Measurements from ENCODE around the gene AGBL5.
A peak's percentile ranks its signal among the peaks of the same experiment; 100 is the strongest.
"Not testable (repeated sequence)": the region's sequence is repeated elsewhere in the genome, so short reads cannot be mapped to it uniquely, and the experiment has no call there.

The AGBL5 gene

DNA sequence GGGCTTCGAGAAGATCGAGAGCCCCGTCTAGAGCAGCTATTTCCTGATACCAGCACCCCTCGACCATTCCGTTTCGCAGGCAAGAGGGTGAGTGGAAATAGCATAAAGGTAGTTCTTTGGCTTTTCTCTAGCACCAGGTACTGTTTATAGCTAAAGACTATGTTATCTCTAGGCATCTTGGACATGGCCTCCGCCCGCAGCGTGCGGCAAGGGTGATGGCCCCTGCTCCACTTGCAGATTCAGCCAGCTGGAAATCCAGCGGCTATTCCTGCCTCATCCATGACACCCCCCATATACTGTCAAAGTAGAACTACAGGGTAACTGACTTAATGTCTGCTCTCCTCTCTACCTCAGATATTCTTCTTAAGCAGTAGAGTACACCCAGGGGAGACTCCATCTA, 3.3 kb downstream of the AGBL5 start:
- no peak for DNase-seq

DNA sequence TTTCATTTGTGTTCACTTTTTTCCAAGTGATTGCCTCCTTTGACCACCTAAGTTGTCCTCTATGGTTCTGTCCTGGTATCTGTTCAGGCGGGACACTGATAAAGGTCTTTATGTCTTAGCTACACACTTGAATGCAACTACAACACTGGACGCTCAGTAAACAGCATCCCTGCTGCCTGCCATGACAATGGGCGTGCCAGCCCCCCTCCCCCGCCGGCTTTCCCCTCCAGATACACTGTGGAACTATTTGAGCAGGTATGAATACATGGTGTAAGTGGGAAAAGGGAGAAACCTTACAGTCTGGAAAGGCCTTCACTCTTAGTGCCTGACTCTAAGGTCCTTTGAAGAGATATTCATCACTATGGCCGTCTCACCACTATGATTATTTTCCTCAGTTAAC, 5.7 kb downstream of the AGBL5 start:
- no peak for DNase-seq

DNA sequence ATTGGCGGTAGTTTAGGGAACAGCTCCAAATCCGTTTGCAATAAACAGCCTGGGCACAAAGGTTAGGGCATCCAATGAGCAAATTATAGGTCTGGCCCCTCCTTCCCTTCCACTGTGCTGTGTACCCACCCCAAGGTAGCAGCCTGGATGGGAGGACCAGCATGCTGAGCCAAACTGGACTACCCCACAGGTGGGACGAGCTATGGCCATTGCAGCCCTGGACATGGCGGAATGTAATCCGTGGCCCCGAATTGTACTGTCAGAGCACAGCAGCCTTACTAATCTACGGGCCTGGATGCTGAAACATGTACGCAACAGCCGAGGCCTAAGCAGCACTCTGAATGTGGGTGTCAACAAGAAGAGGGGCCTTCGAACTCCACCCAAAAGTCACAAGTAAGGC, 6.7 kb downstream of the AGBL5 start:
- no peak for DNase-seq

DNA sequence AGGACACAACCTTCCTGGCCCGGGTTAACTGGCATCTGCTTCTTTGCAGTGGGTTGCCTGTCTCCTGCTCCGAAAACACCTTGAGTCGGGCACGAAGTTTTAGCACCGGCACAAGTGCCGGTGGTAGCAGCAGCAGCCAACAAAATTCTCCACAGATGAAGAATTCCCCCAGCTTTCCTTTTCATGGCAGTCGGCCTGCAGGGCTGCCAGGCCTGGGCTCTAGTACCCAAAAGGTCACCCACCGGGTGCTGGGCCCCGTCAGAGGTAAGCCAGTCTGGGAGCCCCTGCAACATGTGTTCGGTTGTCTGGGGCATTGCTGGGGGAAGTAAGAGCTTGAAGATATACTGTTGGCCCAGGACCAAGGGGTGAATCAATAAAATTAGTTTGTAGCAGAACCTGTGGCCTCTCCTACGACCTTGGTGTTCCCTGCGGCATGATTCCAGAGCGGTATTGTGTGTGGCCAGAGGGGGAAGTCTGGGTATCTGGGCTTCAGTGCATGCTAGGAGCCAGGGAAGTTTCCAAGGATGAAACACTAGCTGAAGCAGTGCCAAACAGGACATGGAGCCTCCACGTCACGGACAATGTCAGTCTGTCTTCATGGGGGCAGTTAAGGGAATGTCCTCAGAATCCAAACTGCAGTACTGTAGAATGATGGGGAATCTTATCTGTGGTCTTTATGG, 7.8 kb downstream of the AGBL5 start:
- no peak for DNase-seq

DNA sequence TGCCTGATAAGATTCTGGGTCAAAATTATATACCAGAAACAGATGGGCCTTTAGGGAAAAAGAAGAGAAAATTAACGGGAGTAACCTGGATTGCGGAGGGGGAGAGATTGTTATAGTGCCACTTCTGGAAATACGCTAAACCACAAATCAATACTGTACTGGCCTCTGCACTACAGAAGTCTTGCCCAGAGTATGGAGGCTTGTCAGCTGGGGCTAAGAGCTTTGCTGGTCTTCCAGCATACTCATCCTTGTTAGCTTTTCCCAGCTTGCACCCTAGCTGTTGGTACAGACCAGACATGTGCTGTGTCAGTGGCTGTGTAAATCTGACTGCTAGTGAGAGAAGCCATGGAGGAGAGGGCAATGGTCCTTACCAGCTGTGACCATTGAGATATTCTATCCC, 8.9 kb downstream of the AGBL5 start:
- DNase-seq = no peak

DNA sequence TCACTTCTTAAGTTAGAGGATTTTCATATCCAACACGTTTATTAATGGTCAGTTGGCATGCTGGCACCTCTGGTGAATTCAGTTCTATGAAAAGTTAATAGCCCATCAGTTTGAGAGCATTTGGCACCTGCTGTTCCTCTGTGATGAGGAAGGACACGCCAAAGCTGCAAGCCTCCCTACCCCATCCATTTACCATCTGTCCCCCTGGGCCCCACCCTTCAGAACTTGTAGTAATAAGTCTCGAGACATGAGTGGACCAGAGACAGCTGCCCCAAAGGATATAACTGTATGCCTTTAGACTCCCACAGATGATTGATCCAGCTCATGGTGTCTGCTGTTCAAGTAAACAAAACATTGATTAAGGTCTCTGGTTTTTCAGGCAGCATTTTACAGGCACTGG, 13.7 kb downstream of the AGBL5 start:
- no peak for DNase-seq

DNA sequence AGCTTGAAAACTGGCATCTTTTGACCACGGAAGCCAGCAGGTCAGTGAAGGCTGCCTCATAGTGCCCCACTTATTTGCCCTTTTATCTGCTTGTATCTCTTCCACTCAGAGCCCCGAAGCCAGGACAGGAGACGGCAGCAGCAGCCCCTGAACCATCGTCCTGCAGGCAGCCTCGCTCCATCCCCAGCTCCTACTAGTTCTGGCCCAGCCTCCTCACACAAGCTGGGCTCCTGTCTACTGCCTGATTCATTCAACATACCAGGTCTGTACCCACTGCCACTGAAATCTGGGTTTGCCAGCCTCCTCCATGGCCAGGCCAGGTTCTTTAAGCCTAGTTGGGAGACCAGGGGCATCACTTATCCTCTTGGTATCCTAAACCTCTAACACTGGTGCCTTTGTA, 15.9 kb downstream of the AGBL5 start:
- DNase-seq = no peak

DNA sequence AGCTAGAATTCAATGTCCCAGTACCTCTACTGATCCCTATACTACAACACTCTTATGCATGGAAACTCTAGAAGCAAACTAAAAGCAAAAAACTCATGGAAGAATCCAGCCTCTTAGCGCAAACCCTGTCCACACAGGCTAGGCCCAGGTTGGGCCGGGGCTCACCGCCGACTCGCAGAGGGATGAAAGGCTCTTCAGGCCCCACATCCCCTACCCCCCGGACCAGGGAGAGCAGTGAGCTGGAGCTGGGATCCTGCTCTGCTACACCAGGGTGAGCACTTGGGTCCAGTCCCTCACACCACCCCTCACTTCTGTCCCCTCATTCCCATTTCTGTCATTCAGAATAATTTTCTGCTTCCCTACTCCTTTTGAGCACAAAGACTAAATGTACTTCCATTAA, 18.0 kb downstream of the AGBL5 start:
- no peak for DNase-seq

DNA sequence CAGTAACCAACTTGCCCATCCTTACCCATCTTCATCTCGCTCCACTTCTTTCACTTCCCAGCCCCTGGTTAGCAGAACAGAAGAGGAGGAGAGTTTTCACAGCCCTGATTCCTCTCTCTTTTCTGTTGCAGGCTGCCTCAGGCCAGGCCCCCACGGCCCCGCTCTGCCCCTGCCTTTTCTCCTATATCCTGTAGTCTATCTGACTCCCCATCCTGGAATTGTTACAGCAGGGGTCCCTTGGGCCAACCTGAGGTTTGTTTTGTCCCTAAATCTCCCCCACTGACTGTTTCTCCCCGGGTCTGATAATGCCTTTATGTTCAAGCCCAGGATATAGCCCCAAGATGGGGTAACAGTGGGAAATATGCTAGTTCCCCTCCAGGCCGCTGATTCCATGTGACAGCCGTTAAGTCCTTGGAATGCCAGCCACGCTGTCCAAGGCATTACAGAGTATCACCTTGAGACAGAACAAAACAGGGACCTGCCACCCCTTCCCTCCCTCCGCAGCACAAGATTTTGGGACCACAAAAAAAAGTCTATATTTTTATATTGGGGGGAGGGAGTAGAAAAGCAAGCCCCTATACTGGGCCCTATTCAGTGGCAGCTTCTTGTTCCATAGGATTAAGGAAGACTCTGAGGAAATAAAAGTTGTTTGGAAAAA, 18.6 kb downstream of the AGBL5 start:
- no peak for DNase-seq

DNA sequence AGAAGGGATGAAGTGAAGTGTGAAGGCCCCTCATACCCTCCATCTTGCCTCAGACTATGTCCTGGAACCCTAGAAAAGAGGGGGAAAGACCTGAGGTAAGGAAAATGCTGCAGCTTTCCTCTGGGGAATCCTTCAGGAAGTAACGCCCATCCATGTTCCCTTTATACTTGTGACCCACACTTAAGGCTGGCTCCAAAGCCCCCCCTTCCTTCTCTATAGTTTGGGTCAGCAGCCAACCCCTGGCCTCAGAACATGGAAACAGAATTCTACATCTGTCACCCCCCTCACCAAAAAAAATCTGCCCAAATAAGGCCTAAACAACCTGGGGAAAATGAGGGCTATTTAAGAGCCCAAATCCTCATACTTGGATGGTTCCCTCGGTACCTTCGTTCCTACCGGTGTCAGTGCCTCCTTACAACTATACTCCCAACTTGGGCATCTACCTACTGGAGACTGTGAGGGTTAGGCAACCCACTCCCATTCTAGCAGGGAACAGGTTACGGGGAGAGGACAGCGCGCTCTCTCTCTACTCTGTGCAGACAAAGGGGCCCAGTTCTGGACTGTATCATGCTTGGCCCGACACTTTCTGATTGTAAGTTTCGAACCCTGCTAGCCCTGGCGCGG, 19.3 kb downstream of the AGBL5 start:
- DNase-seq = no peak

DNA sequence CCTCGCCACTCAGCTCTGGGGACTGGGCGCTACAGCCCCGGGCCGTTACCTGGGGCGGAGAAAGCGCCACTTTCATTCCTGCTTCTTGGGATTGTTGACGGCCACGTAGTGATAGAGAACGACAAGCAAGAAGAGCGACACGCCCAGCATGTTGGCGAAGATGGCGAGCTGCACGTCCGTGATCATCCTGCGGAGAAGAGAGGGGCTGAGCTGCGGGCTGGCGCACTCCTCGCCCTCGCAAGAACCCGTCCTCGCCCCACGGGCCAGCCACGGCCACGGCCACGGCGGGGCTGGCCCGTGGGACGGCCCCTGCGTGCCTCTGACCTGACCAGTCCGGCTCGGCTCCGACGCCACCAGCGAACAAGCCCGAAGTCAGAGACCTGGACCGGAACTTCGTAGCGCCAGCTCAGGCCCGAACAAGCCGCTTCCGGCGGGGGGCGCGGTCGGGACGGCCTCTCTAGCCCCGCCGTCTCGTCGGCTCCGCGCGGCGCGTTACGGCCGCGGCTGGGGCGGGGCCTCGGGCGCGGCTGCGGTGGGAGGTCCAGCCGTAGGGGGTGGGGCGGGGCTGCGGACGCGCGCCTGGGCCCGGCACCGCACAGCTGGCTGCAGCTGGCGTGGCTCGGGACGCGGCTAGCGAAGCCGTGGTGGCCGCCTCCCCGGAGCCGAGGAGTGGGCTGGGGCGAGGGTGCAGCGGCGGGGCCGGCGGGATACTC, 20.0 kb downstream of the AGBL5 start, which contains the start of gene OST4:
OST4 (minus strand) TSS at position 378 of the 713 bp plus-strand sequence.
- peak; percentile 81 for DNase-seq

DNA sequence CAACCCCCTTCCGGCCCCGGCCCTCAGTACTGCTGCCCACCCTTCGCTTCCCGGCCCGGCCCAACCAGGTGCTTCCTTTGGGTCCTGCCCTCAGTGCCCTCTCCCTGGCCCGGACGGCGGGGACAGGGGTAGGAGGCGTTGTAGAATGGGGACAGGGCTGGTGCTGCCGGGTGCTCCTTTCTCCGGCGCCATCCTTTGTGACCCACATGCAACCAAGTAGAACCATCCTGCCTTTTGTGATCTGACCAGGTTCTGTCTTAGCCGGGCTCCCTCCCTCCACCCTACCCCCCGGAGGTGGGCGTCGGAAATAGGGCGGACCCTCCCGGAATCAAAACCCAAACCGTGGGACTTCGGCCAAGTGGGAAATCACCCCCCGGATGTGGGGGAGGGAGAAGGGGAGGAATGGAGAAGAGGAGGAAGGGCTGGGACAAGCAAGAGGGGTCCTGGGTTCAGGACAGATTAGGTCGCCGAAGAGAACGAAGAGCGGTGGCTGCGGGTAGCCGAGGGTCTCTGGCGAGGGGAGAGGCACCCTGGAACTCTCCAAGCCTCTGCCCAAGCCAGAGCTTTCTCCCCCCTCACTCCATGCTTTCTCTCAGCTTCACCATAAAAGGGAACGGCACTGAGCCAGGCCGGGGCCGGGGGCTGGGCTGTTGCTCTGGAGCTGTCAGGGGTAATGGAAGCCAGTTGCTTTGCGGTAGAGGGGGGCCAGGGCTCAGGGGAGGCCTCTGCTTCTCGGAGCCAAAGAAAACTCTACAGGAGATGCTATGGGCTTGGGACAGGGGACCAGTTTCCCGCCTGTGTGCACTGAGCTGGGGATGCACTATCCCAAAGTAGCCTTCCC, 20.7 kb downstream of the AGBL5 start:
- DNase-seq = no peak

DNA sequence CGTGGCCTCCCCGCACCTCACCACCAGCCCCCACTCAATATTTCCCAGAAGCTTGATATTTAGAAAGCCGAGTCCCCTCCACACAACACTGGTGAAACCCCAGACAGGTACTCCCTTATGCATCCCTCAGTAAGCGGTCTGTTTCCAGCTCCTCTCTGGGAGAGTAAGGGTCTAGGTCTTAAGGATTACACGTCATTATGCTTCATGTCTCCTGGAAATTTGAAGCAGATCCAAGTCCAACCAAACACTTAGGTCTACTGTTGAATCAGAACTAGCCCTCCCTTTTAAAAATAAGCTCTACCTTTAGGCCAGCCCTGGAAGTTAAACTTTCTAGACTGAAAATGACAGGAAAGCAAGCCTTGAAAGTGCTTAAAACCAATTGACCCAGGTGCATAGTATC, 21.5 kb downstream of the AGBL5 start:
- no peak for DNase-seq

DNA sequence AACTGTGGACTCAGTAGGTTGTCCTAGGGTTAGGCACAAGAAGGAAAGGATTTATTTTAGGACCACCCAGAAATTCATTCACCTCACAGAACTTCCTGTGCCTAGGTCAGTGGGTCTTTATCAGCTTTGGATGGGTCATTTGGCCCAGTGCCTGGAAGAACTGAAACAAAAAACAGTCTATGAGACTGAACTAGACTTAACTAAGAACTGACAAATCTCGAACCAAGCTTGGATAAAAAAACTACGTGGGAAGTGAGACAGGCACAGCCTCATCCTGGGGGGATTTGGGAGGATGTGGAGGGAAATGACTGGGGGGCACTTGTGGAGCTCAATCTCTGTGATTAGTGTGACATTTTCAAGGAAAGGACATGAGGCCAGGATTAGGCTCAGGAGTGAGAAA, 22.3 kb downstream of the AGBL5 start:
- no peak for DNase-seq

DNA sequence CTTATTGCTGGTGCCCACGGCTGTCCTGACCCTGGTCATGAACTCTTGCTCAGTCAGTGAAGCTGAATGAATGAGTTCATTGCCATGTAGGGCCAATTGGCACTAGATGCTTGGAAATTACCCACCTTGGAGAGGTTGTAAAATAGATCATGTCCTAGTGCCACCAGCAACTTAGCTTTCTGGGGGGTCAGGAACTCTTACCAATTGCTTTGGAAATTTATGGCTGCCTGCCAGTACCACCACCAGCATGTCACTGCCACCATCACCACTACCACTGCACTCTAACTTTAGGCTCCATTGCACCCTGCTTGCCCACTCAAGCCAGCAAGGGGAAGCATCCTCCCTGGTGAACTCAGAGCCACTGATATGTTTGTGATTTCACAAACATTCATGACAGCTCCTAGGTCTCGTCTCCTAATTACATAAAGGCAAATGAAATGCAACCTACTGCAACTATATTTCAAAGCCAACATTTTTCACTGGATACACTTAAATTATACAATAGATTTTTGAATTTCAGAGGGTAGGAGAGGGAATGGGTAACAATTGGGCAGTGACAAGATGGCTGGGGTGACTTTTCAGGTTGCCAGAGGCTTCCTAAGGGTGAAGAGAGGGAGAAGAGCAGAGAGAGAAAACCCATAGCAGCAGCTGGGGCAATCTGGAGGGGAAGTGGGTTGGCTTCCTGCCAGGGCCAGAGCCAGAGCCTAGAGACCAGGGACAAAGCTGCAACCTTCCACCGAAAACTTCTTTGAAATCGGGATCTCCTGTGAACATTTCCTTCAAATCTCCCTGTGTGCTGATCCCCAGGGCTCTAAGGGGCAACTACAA, 23.5 kb downstream of the AGBL5 start:
- peak; percentile 32 for DNase-seq

DNA sequence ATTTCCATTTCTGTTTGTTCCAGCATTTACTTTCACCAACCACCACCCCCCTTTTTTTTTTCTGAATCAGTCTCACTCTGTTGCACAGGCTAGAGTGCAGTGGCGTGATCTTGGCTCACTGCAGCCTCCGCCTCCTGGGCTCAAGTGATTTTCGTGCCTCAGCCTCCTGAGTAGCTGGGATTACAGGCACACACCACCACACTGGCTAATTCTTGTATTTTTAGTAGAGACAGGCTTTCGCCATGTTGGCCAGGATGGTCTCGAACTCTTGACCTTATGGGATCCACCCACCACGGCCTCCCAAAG, 24.1 kb downstream of the AGBL5 start:
- DNase-seq = not testable (repeated sequence)

DNA sequence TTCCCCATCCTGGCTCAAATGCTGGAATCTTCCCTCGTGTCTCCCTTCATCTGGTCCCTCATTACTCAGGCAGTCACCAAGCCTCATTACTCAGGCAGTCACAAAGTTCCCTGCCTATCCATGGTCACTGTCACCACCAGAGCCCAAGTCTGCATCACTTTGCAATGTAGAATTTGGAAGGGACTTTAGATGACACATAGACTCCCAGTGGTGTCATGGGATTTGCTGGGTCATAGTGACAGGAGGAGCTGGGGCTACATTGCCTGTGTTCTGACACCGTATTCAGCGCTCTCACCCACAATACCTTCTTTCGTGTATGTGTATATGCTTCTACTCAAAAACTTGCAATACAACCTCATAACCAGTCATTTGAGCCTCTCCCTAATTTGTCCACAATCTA, 24.9 kb downstream of the AGBL5 start:
- no peak for DNase-seq

DNA sequence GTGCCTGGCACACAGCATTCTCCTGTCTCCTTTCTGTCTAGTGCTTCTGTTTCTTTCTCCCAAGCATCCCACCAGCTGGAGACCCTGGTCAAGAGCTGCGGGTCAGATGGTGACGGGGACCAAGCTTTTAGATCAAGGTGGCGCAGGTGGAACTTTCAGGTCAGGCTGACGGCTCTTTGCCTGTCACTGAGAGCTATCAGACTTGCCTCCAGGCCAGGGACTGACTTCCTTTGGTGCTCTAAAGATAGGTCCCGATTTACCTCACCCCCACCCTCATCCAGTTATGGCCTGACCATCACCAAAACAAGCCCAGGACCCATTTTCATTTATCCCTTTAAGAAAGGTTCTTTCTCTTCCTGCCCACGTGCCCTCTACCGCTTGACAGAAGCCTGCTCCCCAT, 25.8 kb downstream of the AGBL5 start:
- DNase-seq = no peak

DNA sequence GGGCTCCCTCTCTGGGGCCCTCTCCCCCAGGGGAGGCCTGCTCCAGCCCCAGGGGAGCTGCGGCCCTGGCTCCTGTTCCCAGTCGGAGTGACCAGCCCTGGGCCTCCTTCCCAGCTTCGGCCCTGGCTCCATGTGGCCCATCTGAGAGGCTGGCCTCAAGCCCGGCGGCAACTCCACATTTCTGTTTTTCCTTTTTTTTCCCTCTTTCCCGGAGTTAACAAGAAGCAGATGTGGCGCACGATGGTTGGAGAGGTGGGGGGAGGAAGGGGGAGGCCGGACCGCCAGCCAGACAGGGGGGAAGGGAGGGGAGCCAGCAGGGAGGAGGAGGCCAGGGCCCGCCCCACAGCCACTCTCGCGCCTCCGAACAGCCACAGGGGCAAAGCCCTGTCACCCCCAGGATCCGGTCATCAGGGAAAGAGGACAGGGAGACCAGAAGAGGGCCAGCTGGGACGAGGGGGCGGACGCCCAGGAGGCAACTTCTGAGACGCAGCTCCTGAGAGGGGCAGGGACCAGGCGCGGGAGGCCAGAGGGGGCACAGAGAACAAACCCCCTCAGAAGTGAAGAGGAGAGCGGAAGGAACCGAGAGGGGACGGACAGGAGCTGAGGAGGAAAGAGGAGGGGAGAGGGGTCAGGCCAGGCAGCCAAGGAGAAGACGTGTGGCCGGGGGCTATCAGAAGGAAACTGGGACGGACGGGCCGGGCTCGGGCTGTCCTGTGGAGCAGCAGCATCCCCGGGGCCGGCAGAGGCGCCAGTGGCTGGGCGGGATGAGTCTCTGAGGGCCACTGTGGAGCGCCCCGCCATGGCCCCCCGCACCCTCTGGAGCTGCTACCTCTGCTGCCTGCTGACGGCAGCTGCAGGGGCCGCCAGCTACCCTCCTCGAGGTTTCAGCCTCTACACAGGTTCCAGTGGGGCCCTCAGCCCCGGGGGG, 27.1 kb downstream of the AGBL5 start, which contains the start of gene EMILIN1:
EMILIN1 (plus strand) TSS at position 349 of the 928 bp plus-strand sequence; CDS start at position 800, 451 bp downstream.
- no peak for DNase-seq

DNA sequence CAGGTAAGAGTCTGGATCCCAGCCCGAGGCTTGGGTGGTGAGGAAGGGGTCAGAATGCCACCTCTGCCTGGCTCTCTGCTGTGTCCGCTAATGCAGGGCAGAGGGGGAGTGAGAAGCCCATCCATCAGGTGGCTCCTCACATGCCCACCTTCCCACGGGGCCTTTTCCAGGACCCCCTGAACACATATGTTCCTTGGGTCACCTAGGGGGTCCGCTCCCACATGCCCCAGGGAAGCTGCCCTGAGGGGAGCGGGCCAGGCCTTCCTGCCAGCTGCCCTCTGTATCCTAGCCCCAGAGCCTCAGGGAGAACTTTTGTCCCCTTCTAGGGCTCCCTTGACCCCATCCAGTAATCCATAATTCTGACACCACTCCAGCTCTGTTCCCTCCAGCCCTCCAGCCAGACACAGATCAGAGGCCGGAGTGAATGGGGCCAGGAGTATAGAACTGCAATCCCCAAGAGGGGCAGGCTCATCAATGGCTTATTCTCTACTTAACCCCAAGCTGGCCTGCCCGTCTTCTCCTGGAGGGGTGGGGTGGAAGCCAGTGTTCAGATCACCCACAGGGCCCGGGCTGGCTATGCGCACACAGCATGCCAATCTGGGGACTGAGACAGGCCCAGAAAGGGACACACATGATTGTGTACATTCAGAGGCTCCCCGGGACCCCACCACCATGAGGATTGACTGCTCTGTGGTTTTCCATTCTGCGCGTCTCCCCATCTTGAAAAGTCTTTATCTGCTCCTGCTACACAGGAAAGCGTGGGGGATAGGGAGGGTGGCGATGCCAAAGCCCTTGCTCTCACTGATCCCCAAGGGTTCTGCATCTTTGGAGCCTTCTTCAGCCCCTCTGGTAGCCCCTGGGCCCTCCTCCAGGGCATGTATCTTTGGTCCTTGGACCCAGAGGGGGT, 28.0 kb downstream of the AGBL5 start:
- DNase-seq = no peak

All from DMS79 treated with DMSO at 0.1 percent for 48 hours (cell line).